ENCODE results near the gene CERS6. TPM values are rescaled to one million over a fixed set of nuclear protein-coding genes. Genes with fewer than 3 reads are reported as not detected.

CERS6 gene
- polyA plus RNA-seq, 3 donors: 7.6 to 17.7 (median 15.6) TPM

- Mint-ChIP-seq H3K27me3 (ENCODE audit: low read depth in 3 of 3) (peaks cover 0 to 2% (median 0%) of the 10 kb centered on the region in 3 donors), H3K4me3 (no peak overlapping the region), H3K36me3 (no peaks in the 10 kb centered on the region), H3K27ac (no peak overlapping the region), H3K4me1 (peaks cover 4% of the 10 kb centered on the region), H3K9me3 (peaks cover 5 to 16% (median 11%) of the 10 kb centered on the region in 7 donors)
- Histone ChIP-seq H3K4me2 (replicated peaks; ENCODE audit: extremely low read depth, low read length, poor library complexity, severe bottlenecking) (no peak overlapping the region), H3K9ac (ENCODE audit: insufficient read depth, low read length, poor library complexity, severe bottlenecking) (no peak overlapping the region), H3K4me3 (replicated peaks in 1 of 3; ENCODE audit: low read depth in 2 of 3, low read length in 3 of 3) (no peak overlapping the region), H3K27me3 (ENCODE audit: control insufficient read depth in 2 of 2, insufficient read depth in 2 of 2, low read length in 2 of 2) (no peaks in the 10 kb centered on the region), H4K20me1 (ENCODE audit: insufficient read depth, low read length) (no peaks in the 10 kb centered on the region), H3K27ac (ENCODE audit: low read depth in 1 of 2, low read length in 2 of 2) (no peak overlapping the region), H3K9me3 (replicated peaks in 1 of 2; ENCODE audit: control insufficient read depth in 1 of 2, insufficient read depth in 1 of 2, low read length in 2 of 2) (no peaks in the 10 kb centered on the region), H3K4me1 (ENCODE audit: control insufficient read depth in 1 of 2, insufficient read depth in 2 of 2, low read length in 2 of 2) (no peaks in the 10 kb centered on the region), H2AFZ (ENCODE audit: insufficient read depth, low read depth, low read length, poor library complexity, severe bottlenecking) (no peak overlapping the region), H3K36me3 (replicated peaks in 1 of 2; ENCODE audit: control insufficient read depth in 1 of 2, insufficient read depth in 2 of 2, low read length in 2 of 2) (no peaks in the 10 kb centered on the region), H3K79me2 (ENCODE audit: insufficient read depth, low read length) (no peaks in the 10 kb centered on the region)
- intact Hi-C loops (cut with micrococcal nuclease): no loop called here
- no peak for DNase-seq
- TF ChIP-seq, protein P1, sequence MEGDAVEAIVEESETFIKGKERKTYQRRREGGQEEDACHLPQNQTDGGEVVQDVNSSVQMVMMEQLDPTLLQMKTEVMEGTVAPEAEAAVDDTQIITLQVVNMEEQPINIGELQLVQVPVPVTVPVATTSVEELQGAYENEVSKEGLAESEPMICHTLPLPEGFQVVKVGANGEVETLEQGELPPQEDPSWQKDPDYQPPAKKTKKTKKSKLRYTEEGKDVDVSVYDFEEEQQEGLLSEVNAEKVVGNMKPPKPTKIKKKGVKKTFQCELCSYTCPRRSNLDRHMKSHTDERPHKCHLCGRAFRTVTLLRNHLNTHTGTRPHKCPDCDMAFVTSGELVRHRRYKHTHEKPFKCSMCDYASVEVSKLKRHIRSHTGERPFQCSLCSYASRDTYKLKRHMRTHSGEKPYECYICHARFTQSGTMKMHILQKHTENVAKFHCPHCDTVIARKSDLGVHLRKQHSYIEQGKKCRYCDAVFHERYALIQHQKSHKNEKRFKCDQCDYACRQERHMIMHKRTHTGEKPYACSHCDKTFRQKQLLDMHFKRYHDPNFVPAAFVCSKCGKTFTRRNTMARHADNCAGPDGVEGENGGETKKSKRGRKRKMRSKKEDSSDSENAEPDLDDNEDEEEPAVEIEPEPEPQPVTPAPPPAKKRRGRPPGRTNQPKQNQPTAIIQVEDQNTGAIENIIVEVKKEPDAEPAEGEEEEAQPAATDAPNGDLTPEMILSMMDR (IDR thresholded peaks at IDR 0.05): no peak
Measured at GRCh38 chr2:168448980-168449379, 7.1 kb upstream of the CERS6 start.

DNA sequence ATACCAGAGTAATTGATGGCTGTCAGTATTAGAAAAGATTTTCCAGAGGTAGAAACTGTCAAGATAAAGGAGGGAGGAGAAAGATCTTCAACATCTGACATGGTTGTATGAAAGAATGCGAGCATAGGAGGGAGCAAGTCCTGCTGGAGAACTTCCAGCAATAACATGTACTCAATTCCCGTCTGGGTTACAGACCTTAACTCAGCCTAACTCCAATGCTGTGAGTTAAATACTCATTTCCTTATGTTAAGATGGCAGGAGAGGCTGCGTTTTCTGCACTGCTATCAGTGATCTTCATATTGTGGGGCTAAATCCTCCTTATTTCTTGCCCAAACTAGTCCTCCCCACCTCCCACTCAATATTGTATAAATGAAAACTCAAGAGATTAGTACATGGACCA, 6.7 kb upstream of the CERS6 start:
- Mint-ChIP-seq H3K27ac (no peak overlapping the region), H3K4me1 (peaks cover 4% of the 10 kb centered on the region)
- no peaks in the 10 kb centered on the region for H3K9me3 ChIP-seq (replicated peaks in 1 of 2; ENCODE audit: control insufficient read depth in 1 of 2, insufficient read depth in 1 of 2, low read length in 2 of 2)

More for the DNA sequence above, 6.7 kb upstream of the CERS6 start:
- no peaks in the 10 kb centered on the region for H3K79me2 ChIP-seq (ENCODE audit: insufficient read depth, low read length)
- WGBS (ENCODE audit: insufficient coverage): no CpG with 5 or more reads among the region's 3 CpGs
- intact Hi-C loops (cut with micrococcal nuclease): no loop called here
- no peak overlapping the region for H3K4me2 ChIP-seq (replicated peaks; ENCODE audit: extremely low read depth, low read length, poor library complexity, severe bottlenecking)
- H3K36me3 ChIP-seq (replicated peaks in 1 of 2; ENCODE audit: control insufficient read depth in 1 of 2, insufficient read depth in 2 of 2, low read length in 2 of 2): no peaks in the 10 kb centered on the region
- H4K20me1 ChIP-seq (ENCODE audit: insufficient read depth, low read length): no peaks in the 10 kb centered on the region
- H3K27me3 ChIP-seq (ENCODE audit: control insufficient read depth in 2 of 2, insufficient read depth in 2 of 2, low read length in 2 of 2): no peaks in the 10 kb centered on the region
- TF ChIP-seq, protein P1 (IDR thresholded peaks at IDR 0.05): no peak
- no peak overlapping the region for H3K4me3 ChIP-seq (replicated peaks in 1 of 3; ENCODE audit: low read depth in 2 of 3, low read length in 3 of 3)
- no peak for DNase-seq
- no peak overlapping the region for H3K9ac ChIP-seq (ENCODE audit: insufficient read depth, low read length, poor library complexity, severe bottlenecking)
- H3K4me1 ChIP-seq (ENCODE audit: control insufficient read depth in 1 of 2, insufficient read depth in 2 of 2, low read length in 2 of 2): peaks cover 0 to 3% of the 10 kb centered on the region in 2 donors
- H3K27me3 Mint-ChIP-seq (ENCODE audit: low read depth in 3 of 3): peaks cover 0 to 2% (median 0%) of the 10 kb centered on the region in 3 donors
- no peaks in the 10 kb centered on the region for H3K36me3 Mint-ChIP-seq
- no peak overlapping the region for H2AFZ ChIP-seq (ENCODE audit: insufficient read depth, low read depth, low read length, poor library complexity, severe bottlenecking)
- H3K4me3 Mint-ChIP-seq: no peak overlapping the region
- no peak overlapping the region for H3K27ac ChIP-seq (ENCODE audit: low read depth in 1 of 2, low read length in 2 of 2)
- peaks cover 5 to 16% (median 11%) of the 10 kb centered on the region in 7 donors for H3K9me3 Mint-ChIP-seq
